Endothelial cell of umbilical vein (primary cell): ENCODE results near the gene FNIP2. TPM values are rescaled to one million over a fixed set of nuclear protein-coding genes. Genes with fewer than 3 reads are reported as not detected.

Experiments used
- BruUV-seq: library from RNA; stranded (reverse); fragments of 400-500 nt; replicated peaks from 2 replicates; lab custom pipeline; 2021; lab: Mats Ljungman, UMichigan
- CTCF ChIA-PET: fragments of 300-600, 350-600 bp; sonication (Branson Sonifier 250); formaldehyde crosslinking; loops from one replicate; lab custom pipeline; 2021; ENCODE audit warnings: antibody characterized with exemption, inconsistent platforms; lab: Charles Lee
- POLR2A ChIA-PET: fragments of 300-600, 350-600 bp; sonication (Branson Sonifier 250); formaldehyde crosslinking; loops from one replicate; lab custom pipeline; 2021; ENCODE audit warnings: antibody characterized with exemption, inconsistent platforms; lab: Charles Lee
- DNase-seq: peaks from one replicate; pipeline ENCODE4 v3.0.0-alpha.2; 2011; ENCODE audit warnings: low read depth, low spot score
- FAIRE-seq: peaks from 2 replicates; lab custom pipeline; 2011; peaks lifted over from hg19 to GRCh38; lab: Jason Lieb, UNC
- H2AFZ ChIP-seq: 2 replicates; pipeline ENCODE4 v1.6.0; 2012; ENCODE audit warnings: low read depth, low read length, control low read depth, inconsistent platforms
- H3K27ac ChIP-seq: 2 replicates; pipeline ENCODE4 v1.5.1; 2011; ENCODE audit warnings: low read depth, mild to moderate bottlenecking, control low read depth, low read length, moderate library complexity; ENCODE audit not compliant: insufficient read depth
- H3K27me3 ChIP-seq, 2 experiments: 2 replicates each; pipeline versions ENCODE4 v1.6.0 to v1.6.1; 2011; ENCODE audit warnings: low read length in 2 of 2, mixed read lengths in 1 of 2; ENCODE audit not compliant: control insufficient read depth in 2 of 2, insufficient read depth in 2 of 2
- H3K36me3 ChIP-seq, 2 experiments: 2 replicates in 1 of 2; 3 replicates in 1 of 2; pipeline ENCODE4 v1.5.1; 2011; ENCODE audit warnings: low read length in 2 of 2, mild to moderate bottlenecking in 1 of 2, moderate library complexity in 1 of 2; ENCODE audit not compliant: control insufficient read depth in 2 of 2, insufficient read depth in 2 of 2; ENCODE audit errors: extremely low read depth in 1 of 2
- H3K4me1 ChIP-seq: 3 replicates; pipeline ENCODE4 v1.5.1; 2011; ENCODE audit warnings: mild to moderate bottlenecking, low read length; ENCODE audit not compliant: control insufficient read depth, insufficient read depth; ENCODE audit errors: extremely low read depth
- H3K4me2 ChIP-seq: 2 replicates; pipeline ENCODE4 v1.6.1; 2011; ENCODE audit warnings: low read length, control low read depth, mixed read lengths; ENCODE audit not compliant: insufficient read depth
- H3K4me3 ChIP-seq, 3 experiments: fragments of 200-600 bp in 1 of 3; sonication (generic), shearing (Covaris generic) in 1 of 3; replicated peaks in 1 of 3; 2 replicates each; pipeline ENCODE4 v1.5.1; 2011 to 2016; ENCODE audit warnings: control low read depth in 3 of 3, low read length in 3 of 3, mild to moderate bottlenecking in 2 of 3, inconsistent platforms in 1 of 3, low read depth in 1 of 3, moderate library complexity in 1 of 3; ENCODE audit not compliant: insufficient read depth in 1 of 3
- H3K79me2 ChIP-seq: 2 replicates; pipeline ENCODE4 v1.6.0; 2012; ENCODE audit warnings: low read length, inconsistent platforms; ENCODE audit not compliant: control insufficient read depth, insufficient read depth
- H3K9ac ChIP-seq: replicated peaks from 2 replicates; pipeline ENCODE3; 2011; ENCODE audit warnings: low read length, control low read depth; ENCODE audit not compliant: insufficient read depth; ENCODE audit errors: extremely low read depth
- H3K9me1 ChIP-seq: replicated peaks from 3 replicates; pipeline ENCODE4 v1.6.0; 2011; ENCODE audit warnings: mild to moderate bottlenecking, low read length; ENCODE audit not compliant: control insufficient read depth, insufficient read depth; ENCODE audit errors: extremely low read depth
- H3K9me3 ChIP-seq: replicated peaks from 2 replicates; pipeline ENCODE4 v1.5.1; 2012; ENCODE audit warnings: low read length, inconsistent platforms; ENCODE audit not compliant: control insufficient read depth, insufficient read depth
- H4K20me1 ChIP-seq: replicated peaks from 2 replicates; pipeline ENCODE3; 2011; ENCODE audit warnings: mild to moderate bottlenecking, low read length; ENCODE audit not compliant: control insufficient read depth, insufficient read depth; ENCODE audit errors: extremely low read depth
- EZH2 ChIP-seq: IDR thresholded peaks from 2 replicates; pipeline ENCODE4 v1.6.1; 2012; ENCODE audit warnings: borderline replicate concordance, low read depth, mild to moderate bottlenecking, moderate library complexity, low read length, inconsistent platforms; ENCODE audit not compliant: severe bottlenecking
- FOS ChIP-seq: IDR thresholded peaks from 2 replicates; pipeline ENCODE4 v1.6.1; 2011; ENCODE audit warnings: mild to moderate bottlenecking, low read length, moderate library complexity, borderline replicate concordance; ENCODE audit not compliant: insufficient read depth
- JUN ChIP-seq: IDR thresholded peaks from 2 replicates; pipeline ENCODE4 v1.6.1; 2011; ENCODE audit warnings: borderline replicate concordance, low read depth; ENCODE audit not compliant: insufficient read length, insufficient read depth
- MYC ChIP-seq: IDR thresholded peaks from one replicate; pipeline ENCODE4 v1.6.1; 2011; ENCODE audit warnings: mild to moderate bottlenecking, low read depth, low read length
- POLR2AphosphoS5 ChIP-seq: IDR thresholded peaks from 2 replicates; pipeline ENCODE4 v1.6.1; 2012; ENCODE audit warnings: low read depth, mild to moderate bottlenecking, control low read depth, low read length, moderate library complexity; ENCODE audit not compliant: insufficient read depth
- dilution Hi-C: fragments of 300-500 bp; cut with MboI; formaldehyde crosslinking; loops from one replicate; pipeline ENCODE4 v1.15.0; 2019; ENCODE audit warnings: low sequenced_read_pairs; ENCODE audit not compliant: extremely low pct_ligation_motif_present
- intact Hi-C: fragments of 100-400 bp; cut with micrococcal nuclease; formaldehyde crosslinking; loops from one replicate; pipeline ENCODE4 v1.10.0; 2022
- polyA plus RNA-seq, 4 experiments: library from polyadenylated mRNA; depleted of rRNA in 3 of 4; stranded (reverse) in 3 of 4; unstranded in 1 of 4; fragments of >200 nt; gene quantifications; 2 replicates each; pipeline versions ENCODE4 v1.2.1 to v1.2.3, GENCODE V29; 2011 to 2012; ENCODE audit warnings: missing spikeins in 1 of 4
- total RNA-seq: library from RNA; stranded (reverse); gene quantifications from 2 replicates; pipeline ENCODE4 v1.2.3, GENCODE V29; 2021
- TF ChIP-seq, protein P1 (sequence below), 2 donors: IDR thresholded peaks; 1 replicate in 1 of 2; 2 replicates in 1 of 2; pipeline ENCODE4 v1.5.1; 2011; ENCODE audit warnings: low read length in 2 of 2, mild to moderate bottlenecking in 2 of 2, moderate library complexity in 2 of 2, control low read depth in 1 of 2, inconsistent platforms in 1 of 2, low read depth in 1 of 2; ENCODE audit not compliant: insufficient read depth in 1 of 2; ENCODE audit errors: extremely low read depth in 1 of 2
- TF ChIP-seq, protein P2 (sequence below): IDR thresholded peaks from 2 replicates; pipeline ENCODE4 v1.6.1; 2011; ENCODE audit not compliant: insufficient read depth, insufficient read length

The FNIP2 gene
- total and polyA plus RNA-seq, 2 donors (not counting 3 experiments of a cell fraction or from before 2014, with no cell fraction given) = 4.5 to 14.4 TPM

DNA sequence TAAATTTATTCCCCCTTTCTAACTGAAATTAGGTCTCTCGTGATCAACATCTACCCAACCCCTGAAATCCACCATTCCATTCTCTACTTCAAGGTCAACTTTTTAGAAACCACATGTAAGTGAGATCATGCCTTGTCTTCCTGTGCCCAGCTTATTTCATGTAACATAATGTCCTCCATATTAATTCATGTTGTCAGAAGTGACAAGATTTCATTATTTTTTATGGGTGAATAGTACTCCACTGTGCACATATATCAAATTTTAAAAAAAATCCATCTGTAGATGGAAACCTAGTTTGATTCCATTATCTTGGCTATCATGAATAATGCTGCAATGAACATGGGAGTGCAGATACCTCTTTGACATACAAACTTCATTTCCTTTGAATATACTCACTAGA, 47.1 kb upstream of the FNIP2 start:
- H3K4me1 ChIP-seq = peaks cover 8% of the 10 kb centered on the region
- H3K9me3 ChIP-seq = no peaks in the 10 kb centered on the region
- intact Hi-C loops (loop anchor here (2.0 to 5.0 kb wide), 4 partner anchors 47 to 471 kb away; partner anchors contain the start of gene FNIP2), dilution Hi-C loops (no loop called here)
- FAIRE-seq = no peak
- peak overlapping the region; percentile 89 for H3K4me2 ChIP-seq
- TF ChIP-seq, protein P1, sequence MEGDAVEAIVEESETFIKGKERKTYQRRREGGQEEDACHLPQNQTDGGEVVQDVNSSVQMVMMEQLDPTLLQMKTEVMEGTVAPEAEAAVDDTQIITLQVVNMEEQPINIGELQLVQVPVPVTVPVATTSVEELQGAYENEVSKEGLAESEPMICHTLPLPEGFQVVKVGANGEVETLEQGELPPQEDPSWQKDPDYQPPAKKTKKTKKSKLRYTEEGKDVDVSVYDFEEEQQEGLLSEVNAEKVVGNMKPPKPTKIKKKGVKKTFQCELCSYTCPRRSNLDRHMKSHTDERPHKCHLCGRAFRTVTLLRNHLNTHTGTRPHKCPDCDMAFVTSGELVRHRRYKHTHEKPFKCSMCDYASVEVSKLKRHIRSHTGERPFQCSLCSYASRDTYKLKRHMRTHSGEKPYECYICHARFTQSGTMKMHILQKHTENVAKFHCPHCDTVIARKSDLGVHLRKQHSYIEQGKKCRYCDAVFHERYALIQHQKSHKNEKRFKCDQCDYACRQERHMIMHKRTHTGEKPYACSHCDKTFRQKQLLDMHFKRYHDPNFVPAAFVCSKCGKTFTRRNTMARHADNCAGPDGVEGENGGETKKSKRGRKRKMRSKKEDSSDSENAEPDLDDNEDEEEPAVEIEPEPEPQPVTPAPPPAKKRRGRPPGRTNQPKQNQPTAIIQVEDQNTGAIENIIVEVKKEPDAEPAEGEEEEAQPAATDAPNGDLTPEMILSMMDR (IDR thresholded peaks at IDR 0.05; ENCODE audit: extremely low read depth in 1 of 2, insufficient read depth in 1 of 2, low read depth in 1 of 2, low read length in 2 of 2) = no peak
- TF ChIP-seq EZH2 (no peak), MYC (no peak), JUN (no peak), POLR2AphosphoS5 (no peak), FOS (no peak)
- TF ChIP-seq, protein P2, sequence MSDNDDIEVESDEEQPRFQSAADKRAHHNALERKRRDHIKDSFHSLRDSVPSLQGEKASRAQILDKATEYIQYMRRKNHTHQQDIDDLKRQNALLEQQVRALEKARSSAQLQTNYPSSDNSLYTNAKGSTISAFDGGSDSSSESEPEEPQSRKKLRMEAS = no peak
- H3K4me3 ChIP-seq = peak overlapping the region in 1 of 3 experiments; percentile 87
- no peak overlapping the region for H3K9ac ChIP-seq
- ChIA-PET CTCF (no interaction called here), POLR2A (no interaction called here)
- DNase-seq = no peak
- no TSS peak for BruUV-seq
- peaks cover 23% of the 10 kb centered on the region for H3K79me2 ChIP-seq
- H2AFZ ChIP-seq = no peak overlapping the region
- no peaks in the 10 kb centered on the region for H3K27me3 ChIP-seq
- no peak overlapping the region for H3K27ac ChIP-seq
- H4K20me1 ChIP-seq = no peaks in the 10 kb centered on the region
- no peaks in the 10 kb centered on the region for H3K9me1 ChIP-seq
- H3K36me3 ChIP-seq = peaks cover 6 to 28% of the 10 kb centered on the region in 2 experiments
